GM23248 (cell line): ENCODE measurements around the gene DUSP1. TPM values are rescaled to one million over a fixed set of nuclear protein-coding genes. Genes with fewer than 3 reads are reported as not detected.
A peak's percentile ranks its signal among the peaks of the same experiment; 100 is the strongest.

Experiments
- DNase-seq: peaks from one replicate; pipeline ENCODE4 v3.0.0-alpha.2; 2015
- H2AFZ ChIP-seq: fragments of 200-600 bp; sonication (generic); 2 replicates; pipeline ENCODE4 v1.6.1; 2016; ENCODE audit warnings: antibody characterized with exemption
- H3F3A ChIP-seq: fragments of 200-600 bp; sonication (generic); 2 replicates; pipeline ENCODE4 v1.6.1; 2016; ENCODE audit warnings: mild to moderate bottlenecking, antibody characterized with exemption, mixed run types; ENCODE audit not compliant: insufficient read depth
- H3K27ac ChIP-seq: fragments of 200-600 bp; sonication (generic); 2 replicates; pipeline ENCODE4 v1.5.1; 2016; ENCODE audit warnings: mild to moderate bottlenecking
- H3K27me3 ChIP-seq: fragments of 200-600 bp; sonication (generic); replicated peaks from 2 replicates; pipeline ENCODE4 v1.6.1; 2016; ENCODE audit warnings: mild to moderate bottlenecking; ENCODE audit not compliant: insufficient read depth
- H3K36me3 ChIP-seq: fragments of 200-600 bp; sonication (generic); 2 replicates; pipeline ENCODE4 v1.6.1; 2016; ENCODE audit warnings: low read depth, mild to moderate bottlenecking
- H3K4me1 ChIP-seq: fragments of 200-600 bp; sonication (generic); 2 replicates; pipeline ENCODE4 v1.6.1; 2016; ENCODE audit warnings: mild to moderate bottlenecking; ENCODE audit not compliant: insufficient read depth
- H3K4me2 ChIP-seq: fragments of 200-600 bp; sonication (generic); one replicate; pipeline ENCODE4 v1.6.1; 2016; ENCODE audit warnings: mild to moderate bottlenecking; ENCODE audit not compliant: unreplicated experiment
- H3K4me3 ChIP-seq: fragments of 200-600 bp; sonication (generic); 2 replicates; pipeline ENCODE4 v1.5.1; 2016; ENCODE audit warnings: mild to moderate bottlenecking
- H3K79me2 ChIP-seq: fragments of 200-600 bp; sonication (generic); 2 replicates; pipeline ENCODE4 v1.6.1; 2016; ENCODE audit warnings: mild to moderate bottlenecking; ENCODE audit not compliant: insufficient read depth
- H3K9ac ChIP-seq: fragments of 200-600 bp; sonication (generic); 2 replicates; pipeline ENCODE4 v1.6.1; 2016; ENCODE audit warnings: mild to moderate bottlenecking
- H3K9me2 ChIP-seq: fragments of 200-600 bp; sonication (generic); 2 replicates; pipeline ENCODE4 v1.6.1; 2016; ENCODE audit warnings: mixed run types, mild to moderate bottlenecking, moderate library complexity; ENCODE audit not compliant: insufficient read depth
- H3K9me3 ChIP-seq: fragments of 200-600 bp; sonication (generic); one replicate; pipeline ENCODE4 v1.6.1; 2017; ENCODE audit warnings: low read depth
- H4K20me1 ChIP-seq: fragments of 200-600 bp; sonication (generic); 2 replicates; pipeline ENCODE4 v1.6.0; 2016; ENCODE audit not compliant: insufficient read depth
- EZH2 ChIP-seq: fragments of 200-600 bp; sonication (generic); IDR thresholded peaks from 2 replicates; pipeline ENCODE4 v1.6.1; 2018; ENCODE audit warnings: antibody characterized with exemption, mild to moderate bottlenecking; ENCODE audit not compliant: insufficient read depth, poor library complexity, severe bottlenecking
- EZH2phosphoT487 ChIP-seq: fragments of 200-600 bp; sonication (generic); IDR thresholded peaks from 2 replicates; pipeline ENCODE4 v1.6.1; 2018; ENCODE audit warnings: antibody characterized with exemption, moderate library complexity, mild to moderate bottlenecking, low read depth; ENCODE audit not compliant: insufficient read depth
- WGBS, 2 experiments: methylation state at CpG; one replicate each; pipeline ENCODE4 v1.1.6; 2015 to 2017; ENCODE audit warnings: low lambda C conversion rate in 2 of 2, low coverage in 1 of 2; ENCODE audit errors: missing lambda C conversion rate in 2 of 2; 5-methylcytosine and 5-hydroxymethylcytosine counted together
- in situ Hi-C: fragments of 300-500 bp; cut with MboI; formaldehyde crosslinking; loops from 2 replicates; pipeline ENCODE4 v1.15.0; 2020
- polyA plus RNA-seq: library from polyadenylated mRNA; unstranded; fragments of >200 nt; fragmentation: Nextera tagmentation; extraction: Ambion mirVana; gene quantifications from 2 replicates; pipeline ENCODE4 v1.2.1, GENCODE V29; 2016
- total RNA-seq: library from RNA; depleted of rRNA; stranded (reverse); fragments of >200 nt; shearing (Covaris generic); gene quantifications from 2 replicates; pipeline ENCODE4 v1.2.3, GENCODE V29; 2014

DUSP1 gene
- total and polyA plus RNA-seq, 2 experiments from 2014 or later = 264 to 443 TPM

DNA sequence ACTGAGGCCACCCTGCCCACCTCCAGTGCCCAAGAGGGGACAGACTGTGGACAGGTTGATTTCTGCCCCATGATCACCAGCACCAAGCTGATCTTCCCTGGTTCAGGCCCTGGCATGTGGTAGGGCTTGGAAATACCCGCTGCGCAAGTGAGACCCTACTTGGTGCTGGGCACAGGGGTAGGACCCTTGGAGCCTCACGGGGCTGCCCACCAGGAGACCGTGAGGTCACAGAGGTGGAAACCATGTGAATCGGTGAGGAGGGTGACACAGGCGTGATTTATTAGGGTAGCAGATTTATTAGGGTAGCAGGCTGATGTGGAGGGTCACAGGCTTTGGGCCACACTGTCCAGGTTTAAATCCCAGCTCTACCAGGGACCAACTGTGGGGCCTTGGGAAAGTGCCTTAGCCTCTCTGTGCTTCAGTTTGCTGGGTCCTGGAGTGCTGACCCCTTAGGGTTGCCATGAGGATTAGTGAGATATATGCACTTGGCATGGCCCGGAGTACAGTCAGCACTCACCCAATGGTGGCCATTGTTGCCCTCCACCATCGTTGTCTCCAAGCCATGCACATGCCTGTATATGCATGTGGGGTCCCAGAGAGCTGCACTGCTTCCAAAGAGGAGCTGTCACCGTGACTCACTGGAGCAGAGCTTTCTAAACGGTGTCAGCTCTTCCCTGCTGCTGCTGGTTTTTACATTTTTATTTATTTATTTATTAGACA, 20.9 kb upstream of the DUSP1 start:
- Histone ChIP-seq H3K27me3 (no peaks in the 10 kb centered on the region), H3K4me2 (no peak overlapping the region), H3K36me3 (no peaks in the 10 kb centered on the region), H3K79me2 (peaks cover 8% of the 10 kb centered on the region; the same call in 1 of the 2 replicates), H3K9me3 (no peaks in the 10 kb centered on the region), H3K4me3 (no peak overlapping the region), H3K4me1 (peaks cover 44% of the 10 kb centered on the region), H2AFZ (no peak overlapping the region), H3K9me2 (no peaks in the 10 kb centered on the region), H3K27ac (no peak overlapping the region), H3K9ac (0 out of 2 replicates have a peak overlapping the region, but pooled peaks have one; percentile 9), H3F3A (peaks cover 29% of the 10 kb centered on the region), H4K20me1 (no peaks in the 10 kb centered on the region)
- in situ Hi-C loops = no loop called here
- TF ChIP-seq EZH2phosphoT487 = no peak
- no peak for TF ChIP-seq EZH2
- 87% methylated on average over 10 of the region's 10 CpGs for WGBS, 2 experiments
- DNase-seq = peak; percentile 46

DNA sequence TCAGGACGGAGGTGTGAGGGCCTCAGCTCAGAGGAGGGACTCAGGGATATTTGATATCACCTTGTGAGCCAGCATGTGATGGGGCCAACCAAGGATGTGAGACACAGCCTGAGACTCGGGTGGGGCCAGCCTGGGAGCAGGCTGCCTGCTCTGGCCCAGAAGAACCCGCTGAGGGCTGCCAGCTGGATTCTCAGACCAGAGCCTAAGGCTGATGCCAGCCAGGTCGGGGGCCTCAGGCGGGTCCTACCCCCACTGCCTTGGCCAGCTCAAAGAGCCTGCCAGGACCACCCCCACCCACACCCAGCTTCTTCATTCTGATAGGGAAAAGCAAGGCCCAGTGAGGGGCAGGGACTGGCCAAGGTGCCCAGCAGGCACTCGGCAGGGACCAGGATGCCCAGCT, 20.3 kb upstream of the DUSP1 start:
- Histone ChIP-seq H3K4me3 (no peak overlapping the region), H3K36me3 (no peaks in the 10 kb centered on the region), H3K9me3 (no peaks in the 10 kb centered on the region), H3K27ac (no peak overlapping the region), H3K9me2 (no peaks in the 10 kb centered on the region), H3K4me1 (peaks cover 42% of the 10 kb centered on the region), H2AFZ (no peak overlapping the region), H3K79me2 (peaks cover 5% of the 10 kb centered on the region; the same call in 1 of the 2 replicates), H3K4me2 (no peak overlapping the region), H3K9ac (0 out of 2 replicates have a peak overlapping the region, but pooled peaks have one; percentile 9), H3K27me3 (no peaks in the 10 kb centered on the region), H3F3A (peaks cover 23% of the 10 kb centered on the region), H4K20me1 (no peaks in the 10 kb centered on the region)
- in situ Hi-C loops = no loop called here
- TF ChIP-seq EZH2 (no peak), EZH2phosphoT487 (no peak)
- 44 to 68% methylated on average over 6 of the region's 6 CpGs for WGBS, 2 experiments
- peak; percentile 49 for DNase-seq

DNA sequence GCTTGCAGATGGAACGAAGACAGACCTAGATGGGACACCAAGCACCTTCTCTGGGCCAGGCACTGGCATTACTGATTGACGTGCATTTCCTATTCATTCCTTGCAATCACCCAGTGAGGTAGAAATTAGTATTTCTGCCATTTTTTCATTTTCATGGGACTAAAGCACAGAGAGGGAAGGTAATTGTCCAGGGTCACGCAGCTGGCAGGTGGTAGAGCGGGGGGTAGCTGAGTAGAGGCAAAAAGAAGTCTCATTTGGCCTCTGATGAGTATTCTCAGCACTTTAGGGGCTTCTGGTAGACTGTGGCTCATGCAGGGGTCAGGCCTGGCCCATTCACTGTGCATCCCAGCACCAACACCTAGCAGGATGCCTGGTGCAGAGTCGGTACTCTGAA, 19.5 kb upstream of the DUSP1 start:
- TF ChIP-seq EZH2phosphoT487 = no peak
- no peak for TF ChIP-seq EZH2
- Histone ChIP-seq H3K9me3 (no peaks in the 10 kb centered on the region), H3K27me3 (no peaks in the 10 kb centered on the region), H3F3A (peaks cover 17% of the 10 kb centered on the region), H3K36me3 (no peaks in the 10 kb centered on the region), H3K27ac (no peak overlapping the region), H4K20me1 (no peaks in the 10 kb centered on the region), H2AFZ (no peak overlapping the region), H3K79me2 (no peaks in the 10 kb centered on the region), H3K4me1 (peaks cover 34% of the 10 kb centered on the region), H3K4me3 (no peak overlapping the region), H3K9ac (no peak overlapping the region), H3K9me2 (no peaks in the 10 kb centered on the region), H3K4me2 (no peak overlapping the region)
- no peak for DNase-seq
- in situ Hi-C loops = no loop called here
- WGBS, 2 experiments = 80 to 81% methylated on average over 5 of the region's 5 CpGs

DNA sequence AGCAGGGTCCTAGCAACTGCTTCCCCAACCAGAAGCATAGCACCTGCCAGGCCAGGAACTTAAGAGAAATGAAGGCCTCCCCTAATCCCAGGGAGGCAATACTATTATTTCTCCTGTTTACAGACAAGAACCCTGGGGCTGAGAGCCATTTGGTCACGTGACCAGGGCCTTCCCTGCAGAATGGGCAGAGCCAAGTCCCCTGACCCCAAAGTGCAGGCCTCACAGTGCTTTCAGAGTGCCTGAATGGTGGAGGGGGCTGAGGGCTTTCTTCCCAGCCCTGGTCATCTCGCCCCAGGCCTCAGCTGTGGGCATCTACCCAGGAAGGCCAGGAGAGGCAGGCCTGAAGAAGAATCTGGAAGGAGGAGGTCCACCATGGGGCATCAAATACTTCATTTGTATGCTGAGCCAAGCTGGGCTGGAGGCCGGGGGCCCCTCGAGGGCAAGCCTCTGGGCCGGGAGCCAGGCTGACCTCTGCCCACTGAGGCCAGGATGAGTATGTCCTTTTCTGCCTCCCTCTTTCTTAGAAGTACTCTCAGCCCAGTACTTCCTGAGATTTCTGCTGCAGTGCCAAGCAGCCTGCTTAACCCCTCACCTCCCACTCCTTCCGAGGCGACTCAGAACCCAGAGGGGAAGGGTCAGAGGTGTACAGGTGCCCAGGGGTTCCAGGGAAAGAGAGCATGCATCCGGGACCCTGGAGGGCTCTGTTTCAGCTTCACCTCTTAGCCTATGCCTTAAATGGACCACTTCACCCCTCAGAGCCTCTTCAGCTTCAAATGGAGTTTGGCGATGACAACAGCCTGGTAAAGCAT, 18.9 kb upstream of the DUSP1 start:
- peaks cover 14% of the 10 kb centered on the region for H3F3A ChIP-seq
- no peaks in the 10 kb centered on the region for H4K20me1 ChIP-seq
- no peak for TF ChIP-seq EZH2phosphoT487
- no peak for TF ChIP-seq EZH2
- H3K27me3 ChIP-seq = no peaks in the 10 kb centered on the region
- H2AFZ ChIP-seq = no peak overlapping the region
- no peak overlapping the region for H3K4me3 ChIP-seq
- in situ Hi-C loops = no loop called here
- no peaks in the 10 kb centered on the region for H3K9me3 ChIP-seq
- H3K9ac ChIP-seq = peak overlapping the region; percentile 30
- peaks cover 29% of the 10 kb centered on the region for H3K4me1 ChIP-seq
- no peaks in the 10 kb centered on the region for H3K79me2 ChIP-seq
- no peaks in the 10 kb centered on the region for H3K9me2 ChIP-seq
- H3K36me3 ChIP-seq = no peaks in the 10 kb centered on the region
- H3K4me2 ChIP-seq = no peak overlapping the region
- H3K27ac ChIP-seq = no peak overlapping the region
- WGBS, 2 experiments = 58 to 60% methylated on average over 9 of the region's 9 CpGs
- DNase-seq = peak; percentile 46
